CD4-positive, alpha-beta T cell treated with Interleukin-17A for 1 hour (primary cell): Measurements from ENCODE around the gene ARHGAP30.
"Not testable (repeated sequence)": the region's sequence is repeated elsewhere in the genome, so short reads cannot be mapped to it uniquely, and the experiment has no call there.

ENCODE experiments used
- DNase-seq: peaks from one replicate; pipeline ENCODE4 v3.0.0-alpha.2; 2020

Gene ARHGAP30

GRCh38 chr1:161038523-161039153, 31.1 kb downstream of the ARHGAP30 start, which contains the start of gene TSTD1:
Gene TSTD1, minus strand, starts transcription at chr1:161038964. Its CDS starts 75 bp downstream, at chr1:161038889.
- DNase-seq = peak; percentile 92

GRCh38 chr1:161037661-161038522, 31.8 kb downstream of the ARHGAP30 start:
- no peak for DNase-seq

GRCh38 chr1:161033751-161034150, 35.9 kb downstream of the ARHGAP30 start:
- no peak for DNase-seq

- DNase-seq = no peak
Observed at GRCh38 chr1:161032409-161032808, 37.3 kb downstream of the ARHGAP30 start.

GRCh38 chr1:161031874-161032273, 37.8 kb downstream of the ARHGAP30 start:
- DNase-seq = no peak

- not testable (repeated sequence) for DNase-seq
Observed at GRCh38 chr1:161029466-161029865, 40.2 kb downstream of the ARHGAP30 start.

GRCh38 chr1:161026954-161027353, 42.7 kb downstream of the ARHGAP30 start:
- DNase-seq = not testable (repeated sequence)

- DNase-seq = not testable (repeated sequence)
Observed at GRCh38 chr1:161022432-161022831, 47.3 kb downstream of the ARHGAP30 start.

GRCh38 chr1:161021970-161022353, 47.7 kb downstream of the ARHGAP30 start:
- DNase-seq = no peak

GRCh38 chr1:161021165-161021969, 48.3 kb downstream of the ARHGAP30 start:
- peak; percentile 96 for DNase-seq

GRCh38 chr1:161020509-161021164, 49.1 kb downstream of the ARHGAP30 start, which contains the start of gene F11R:
Gene F11R, minus strand, starts transcription at chr1:161021152. Its CDS starts 79 bp downstream, at chr1:161021073.
- DNase-seq = no peak

GRCh38 chr1:161019751-161020495, 49.8 kb downstream of the ARHGAP30 start:
- DNase-seq = no peak

- not testable (repeated sequence) for DNase-seq
Observed at GRCh38 chr1:161019111-161019660, 50.5 kb downstream of the ARHGAP30 start.

GRCh38 chr1:161018631-161018930, 51.1 kb downstream of the ARHGAP30 start:
- DNase-seq = no peak

GRCh38 chr1:161017756-161018630, 51.7 kb downstream of the ARHGAP30 start:
- no peak for DNase-seq

- DNase-seq = not testable (repeated sequence)
Observed at GRCh38 chr1:161017181-161017580, 52.5 kb downstream of the ARHGAP30 start.

GRCh38 chr1:161016683-161017082, 53.0 kb downstream of the ARHGAP30 start:
- DNase-seq = not testable (repeated sequence)

GRCh38 chr1:161013488-161014230, 56.0 kb downstream of the ARHGAP30 start:
- DNase-seq = peak; percentile 80

- DNase-seq = peak; percentile 18
Observed at GRCh38 chr1:161013131-161013487, 56.6 kb downstream of the ARHGAP30 start.

- DNase-seq = no peak
Observed at GRCh38 chr1:161012420-161012819, 57.3 kb downstream of the ARHGAP30 start.
